ENCODE measurements around the gene SATB1.

GRCh38 chr3:18469775-18470174, 44.6 kb upstream of the SATB1 start:
- TF ChIP-seq POLR2A (IDR thresholded peaks at IDR 0.05; ENCODE audit: extremely low read depth, insufficient read length) (no peak), CTCF (IDR thresholded peaks at IDR 0.05; ENCODE audit: low read depth, low read length) (no peak)

Measured in NB4 (cell line).